ENCODE data around the gene SAMD4A. TPM values are rescaled to one million over a fixed set of nuclear protein-coding genes. Genes with fewer than 3 reads are reported as not detected.

The SAMD4A gene
- total RNA-seq, 1 donor from 2014 or later: 30.0 TPM

DNA sequence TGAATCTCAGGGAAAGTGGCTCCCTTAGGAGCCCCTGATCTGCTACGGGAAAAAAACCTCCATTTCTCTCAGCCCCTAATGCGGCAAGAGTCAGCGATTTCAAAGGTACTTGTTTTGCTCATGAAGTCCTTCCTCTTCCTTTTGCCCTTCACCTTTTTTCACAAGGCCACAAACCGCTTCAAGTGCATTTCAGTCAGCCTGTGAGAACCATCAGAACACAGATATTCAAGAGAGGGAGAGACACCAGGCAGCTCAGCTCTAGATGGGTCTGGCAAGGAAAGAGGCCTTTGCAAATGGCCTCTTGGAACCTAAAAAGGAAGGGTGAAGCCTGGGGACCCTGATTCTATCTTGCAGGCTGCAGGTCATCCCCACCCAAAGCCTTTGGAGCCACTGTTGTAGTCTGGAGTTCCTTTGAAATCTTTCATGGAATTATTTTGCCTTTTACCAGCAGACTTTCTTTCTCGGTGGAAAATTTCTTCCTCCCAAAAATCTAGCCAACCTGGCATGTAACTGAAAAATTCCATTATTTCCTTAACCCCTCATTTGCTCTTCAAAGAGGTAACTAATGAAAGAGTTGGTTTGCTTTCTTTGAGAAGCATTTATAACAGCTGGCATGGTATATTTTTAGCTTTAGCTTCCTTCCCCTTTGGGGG lies 145.0 kb downstream of the SAMD4A start:
- Mint-ChIP-seq H3K27ac (no peak overlapping the region), H3K27me3 (ENCODE audit: low read depth) (no peaks in the 10 kb centered on the region), H3K4me3 (no peak overlapping the region), H3K4me1 (peaks cover 3% of the 10 kb centered on the region), H3K36me3 (peaks cover 4% of the 10 kb centered on the region), H3K9me3 (peaks cover 5% of the 10 kb centered on the region)
- TF ChIP-seq, protein P1, sequence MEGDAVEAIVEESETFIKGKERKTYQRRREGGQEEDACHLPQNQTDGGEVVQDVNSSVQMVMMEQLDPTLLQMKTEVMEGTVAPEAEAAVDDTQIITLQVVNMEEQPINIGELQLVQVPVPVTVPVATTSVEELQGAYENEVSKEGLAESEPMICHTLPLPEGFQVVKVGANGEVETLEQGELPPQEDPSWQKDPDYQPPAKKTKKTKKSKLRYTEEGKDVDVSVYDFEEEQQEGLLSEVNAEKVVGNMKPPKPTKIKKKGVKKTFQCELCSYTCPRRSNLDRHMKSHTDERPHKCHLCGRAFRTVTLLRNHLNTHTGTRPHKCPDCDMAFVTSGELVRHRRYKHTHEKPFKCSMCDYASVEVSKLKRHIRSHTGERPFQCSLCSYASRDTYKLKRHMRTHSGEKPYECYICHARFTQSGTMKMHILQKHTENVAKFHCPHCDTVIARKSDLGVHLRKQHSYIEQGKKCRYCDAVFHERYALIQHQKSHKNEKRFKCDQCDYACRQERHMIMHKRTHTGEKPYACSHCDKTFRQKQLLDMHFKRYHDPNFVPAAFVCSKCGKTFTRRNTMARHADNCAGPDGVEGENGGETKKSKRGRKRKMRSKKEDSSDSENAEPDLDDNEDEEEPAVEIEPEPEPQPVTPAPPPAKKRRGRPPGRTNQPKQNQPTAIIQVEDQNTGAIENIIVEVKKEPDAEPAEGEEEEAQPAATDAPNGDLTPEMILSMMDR (IDR thresholded peaks at IDR 0.05; ENCODE audit: unreplicated experiment): no peak
- no peak for DNase-seq (ENCODE audit: low spot score in 2 of 2, unreplicated experiment in 2 of 2)

DNA sequence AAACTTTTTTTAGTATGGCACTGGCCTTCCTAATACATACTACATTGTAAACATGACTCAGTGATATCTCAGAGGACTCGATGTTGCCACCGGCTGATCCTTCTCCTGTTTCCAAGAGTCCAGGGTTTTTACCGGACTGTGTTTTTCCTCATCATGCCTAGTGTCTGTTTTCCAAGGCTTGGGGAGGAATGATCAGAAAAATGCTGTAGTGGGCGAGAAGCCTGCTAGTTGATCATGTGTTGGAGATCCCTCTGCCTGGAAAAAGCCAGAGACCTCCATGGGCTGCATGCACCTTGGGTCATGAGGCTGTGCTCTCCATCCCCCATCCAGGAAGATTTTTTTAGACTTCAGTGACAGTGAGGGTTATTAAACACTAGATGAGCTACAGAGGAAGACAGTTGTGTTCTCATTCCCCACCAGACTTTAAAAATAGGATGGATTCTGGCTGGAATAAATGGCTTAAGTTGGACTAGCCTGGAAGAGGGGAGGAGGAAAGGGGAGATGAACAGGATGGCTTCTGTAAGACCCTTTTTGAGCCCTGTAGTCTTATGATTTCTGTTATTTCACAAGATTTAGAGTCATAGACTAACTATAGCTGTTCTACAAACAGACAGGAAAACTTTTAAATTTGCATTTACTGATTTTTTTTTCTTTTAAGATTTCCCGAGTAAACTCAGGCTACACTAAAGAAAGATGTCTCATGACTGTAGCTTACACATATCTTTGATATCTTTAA lies 145.7 kb downstream of the SAMD4A start:
- TF ChIP-seq, protein P1 (IDR thresholded peaks at IDR 0.05; ENCODE audit: unreplicated experiment): no peak
- peaks cover 5% of the 10 kb centered on the region for H3K9me3 Mint-ChIP-seq
- peaks cover 4% of the 10 kb centered on the region for H3K36me3 Mint-ChIP-seq
- peaks cover 3% of the 10 kb centered on the region for H3K4me1 Mint-ChIP-seq
- no peaks in the 10 kb centered on the region for H3K27me3 Mint-ChIP-seq (ENCODE audit: low read depth)
- H3K27ac Mint-ChIP-seq: no peak overlapping the region
- no peak for DNase-seq (ENCODE audit: low spot score in 2 of 2, unreplicated experiment in 2 of 2)
- no peak overlapping the region for H3K4me3 Mint-ChIP-seq

DNA sequence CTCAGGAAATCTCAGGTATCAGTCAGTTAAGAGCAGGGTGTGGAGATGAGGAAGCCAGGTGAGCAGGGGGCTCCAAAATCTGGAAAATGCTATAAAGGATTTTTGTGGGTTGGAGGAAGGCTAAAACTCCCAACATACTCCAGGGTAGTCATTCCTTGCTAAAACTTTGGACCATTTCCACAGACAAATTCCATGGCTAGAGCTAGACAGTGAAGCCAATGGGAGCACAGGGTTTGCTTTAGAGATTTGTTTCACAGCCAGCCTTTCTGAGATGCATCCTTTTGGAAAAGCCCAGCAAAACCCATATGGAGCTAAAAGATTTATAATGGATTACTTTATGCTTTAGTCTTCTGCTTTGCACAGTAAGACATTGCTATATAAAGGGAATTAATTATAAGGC lies 146.5 kb downstream of the SAMD4A start:
- H3K27me3 Mint-ChIP-seq (ENCODE audit: low read depth): no peaks in the 10 kb centered on the region
- no peak overlapping the region for H3K4me3 Mint-ChIP-seq
- H3K36me3 Mint-ChIP-seq: peaks cover 4% of the 10 kb centered on the region
- DNase-seq (ENCODE audit: low spot score in 2 of 2, unreplicated experiment in 2 of 2): no peak
- H3K4me1 Mint-ChIP-seq: peaks cover 3% of the 10 kb centered on the region
- peaks cover 5% of the 10 kb centered on the region for H3K9me3 Mint-ChIP-seq
- TF ChIP-seq, protein P1 (IDR thresholded peaks at IDR 0.05; ENCODE audit: unreplicated experiment): no peak
- H3K27ac Mint-ChIP-seq: no peak overlapping the region

DNA sequence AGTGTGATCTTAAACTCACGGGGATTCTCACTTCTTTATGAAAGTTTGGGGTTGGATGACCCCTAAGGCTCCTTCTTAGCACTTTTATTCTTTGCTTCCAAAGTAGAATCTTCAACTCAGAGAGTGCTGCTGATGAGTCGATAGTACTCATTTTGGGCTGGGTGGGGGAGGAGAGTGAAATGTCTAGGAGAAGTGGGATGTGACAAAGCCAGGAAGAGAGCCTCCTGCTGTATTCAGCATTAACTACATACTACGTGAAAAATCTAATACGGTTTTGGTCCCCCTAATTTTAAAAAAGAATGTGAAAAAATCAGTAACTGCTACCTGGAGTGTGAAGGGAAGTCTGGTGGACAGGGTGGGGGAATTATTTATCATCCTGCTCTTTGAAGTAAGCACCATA lies 148.3 kb downstream of the SAMD4A start:
- Mint-ChIP-seq H3K9me3 (peaks cover 12% of the 10 kb centered on the region), H3K4me1 (peaks cover 3% of the 10 kb centered on the region), H3K27ac (no peak overlapping the region), H3K36me3 (peaks cover 4% of the 10 kb centered on the region), H3K4me3 (no peak overlapping the region), H3K27me3 (ENCODE audit: low read depth) (no peaks in the 10 kb centered on the region)
- DNase-seq (ENCODE audit: low spot score in 2 of 2, unreplicated experiment in 2 of 2): no peak
- TF ChIP-seq, protein P1 (IDR thresholded peaks at IDR 0.05; ENCODE audit: unreplicated experiment): no peak

DNA sequence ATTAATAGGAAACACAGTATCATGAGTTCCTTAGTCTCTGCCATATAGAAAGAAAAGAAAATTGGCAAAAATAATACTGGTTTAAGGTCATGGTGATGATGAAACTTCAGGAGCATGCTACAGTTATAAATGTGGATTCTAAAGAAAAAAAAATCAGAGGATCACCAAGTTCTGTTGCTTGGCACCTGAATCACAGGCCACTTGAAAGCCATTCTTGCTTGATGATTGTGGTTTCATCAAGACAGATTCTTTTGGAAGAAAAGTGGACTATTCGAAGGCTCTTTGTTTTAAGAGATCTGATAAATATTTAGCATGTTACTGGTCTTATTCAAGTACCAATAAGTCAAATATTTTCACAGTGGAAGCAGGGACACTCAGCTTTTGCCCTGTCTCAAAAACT lies 148.9 kb downstream of the SAMD4A start:
- DNase-seq (ENCODE audit: low spot score in 2 of 2, unreplicated experiment in 2 of 2): no peak
- TF ChIP-seq, protein P1 (IDR thresholded peaks at IDR 0.05; ENCODE audit: unreplicated experiment): no peak
- Mint-ChIP-seq H3K9me3 (peaks cover 13% of the 10 kb centered on the region), H3K27ac (no peak overlapping the region), H3K36me3 (peaks cover 4% of the 10 kb centered on the region), H3K4me3 (no peak overlapping the region), H3K4me1 (peaks cover 3% of the 10 kb centered on the region), H3K27me3 (ENCODE audit: low read depth) (no peaks in the 10 kb centered on the region)

Measured in mesothelial cell of epicardium (in vitro differentiated cells).